Fibroblast of mammary gland (primary cell): Measurements from ENCODE around the gene IFT27.

Experiments used
- DNase-seq: peaks from one replicate; pipeline ENCODE4 v3.0.0-alpha.2; 2010; ENCODE audit warnings: low read depth
- H3K4me3 ChIP-seq: 2 replicates; pipeline ENCODE4 v1.5.1; 2011; ENCODE audit warnings: low read depth, mild to moderate bottlenecking, low read length, moderate library complexity; ENCODE audit not compliant: control insufficient read depth
- CTCF ChIP-seq: conservative IDR thresholded peaks from 2 replicates; pipeline ENCODE4 v1.5.1; 2011; ENCODE audit warnings: low read depth, low read length, inconsistent platforms; ENCODE audit not compliant: control insufficient read depth, insufficient read depth

IFT27 gene

GRCh38 chr22:36809351-36809750, 33.4 kb upstream of the IFT27 start:
- TF ChIP-seq CTCF = no peak
- no peak overlapping the region for H3K4me3 ChIP-seq
- no peak for DNase-seq

DNA sequence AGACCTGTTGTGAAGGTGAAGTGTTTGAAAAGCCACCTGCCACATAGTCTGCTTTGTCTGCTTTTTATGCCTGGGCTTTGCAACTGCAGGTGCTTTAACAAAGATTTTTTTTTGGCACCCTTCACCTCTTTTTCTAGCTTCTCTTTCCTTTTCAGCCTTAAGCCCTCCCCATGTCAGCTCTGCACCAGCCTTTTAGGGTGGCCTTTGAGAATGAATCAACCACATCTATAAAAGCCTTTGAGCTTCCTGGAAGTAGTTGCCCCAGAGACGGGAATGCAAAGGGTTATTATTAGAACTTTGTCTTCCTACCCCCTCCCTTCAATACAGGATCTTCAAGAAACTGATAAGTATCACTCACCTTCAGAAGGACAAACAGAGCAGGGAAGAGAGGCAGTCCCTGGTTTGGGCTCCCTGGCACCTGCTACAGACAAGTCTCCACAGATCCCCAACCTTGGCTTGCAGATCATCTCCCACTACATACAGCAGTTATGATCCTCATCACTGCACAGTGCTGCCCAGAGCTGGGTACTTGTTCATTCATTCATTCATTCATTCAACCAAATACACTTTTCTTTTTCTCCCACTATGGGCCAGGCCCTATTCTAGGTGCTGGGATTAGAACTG, 32.9 kb upstream of the IFT27 start:
- no peak overlapping the region for H3K4me3 ChIP-seq
- DNase-seq = no peak
- no peak for TF ChIP-seq CTCF

- DNase-seq = no peak
- H3K4me3 ChIP-seq = no peak overlapping the region
- TF ChIP-seq CTCF = no peak
Measured at GRCh38 chr22:36807627-36808026, 31.7 kb upstream of the IFT27 start.

DNA sequence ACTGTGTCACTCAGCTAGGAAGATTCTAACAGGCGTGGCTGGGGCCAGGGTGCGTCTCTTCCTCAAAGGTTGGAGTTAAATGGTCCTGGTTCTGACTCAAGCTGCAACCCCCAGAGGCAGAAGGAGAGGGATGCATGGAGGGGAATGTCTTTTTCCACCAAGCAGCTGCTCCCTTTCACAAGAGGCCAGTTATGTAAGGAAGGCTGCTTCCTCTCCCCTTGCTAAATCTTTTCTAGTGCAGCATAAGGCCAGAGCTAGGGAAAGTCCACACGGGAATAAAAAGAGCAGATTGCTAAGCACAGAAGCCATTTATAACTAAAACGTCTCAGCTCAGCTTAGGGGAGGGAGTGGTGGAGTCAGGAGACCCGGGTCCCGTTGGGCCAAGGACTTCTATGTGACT, 30.9 kb upstream of the IFT27 start:
- no peak for TF ChIP-seq CTCF
- DNase-seq = no peak
- H3K4me3 ChIP-seq = no peak overlapping the region

DNA sequence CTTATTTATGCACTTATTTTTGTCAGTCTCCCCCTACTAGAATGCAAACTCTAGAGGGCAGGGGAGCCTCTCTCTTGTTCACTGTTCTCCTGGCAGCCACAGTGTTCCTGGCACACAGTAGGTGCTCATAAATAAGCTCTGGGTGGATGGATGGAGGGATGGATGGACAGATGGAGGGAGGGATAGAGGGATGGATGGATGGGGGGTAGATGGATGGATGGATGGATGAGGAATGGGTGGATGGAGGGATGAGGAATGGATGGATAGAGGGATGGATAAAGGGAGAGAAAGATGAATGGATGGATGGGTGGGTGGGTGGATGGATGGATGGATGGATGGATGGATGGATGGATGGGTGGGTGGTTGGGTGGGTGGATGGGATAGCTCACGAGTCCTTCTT, 27.4 kb upstream of the IFT27 start:
- DNase-seq = no peak
- H3K4me3 ChIP-seq = no peak overlapping the region
- no peak for TF ChIP-seq CTCF

DNA sequence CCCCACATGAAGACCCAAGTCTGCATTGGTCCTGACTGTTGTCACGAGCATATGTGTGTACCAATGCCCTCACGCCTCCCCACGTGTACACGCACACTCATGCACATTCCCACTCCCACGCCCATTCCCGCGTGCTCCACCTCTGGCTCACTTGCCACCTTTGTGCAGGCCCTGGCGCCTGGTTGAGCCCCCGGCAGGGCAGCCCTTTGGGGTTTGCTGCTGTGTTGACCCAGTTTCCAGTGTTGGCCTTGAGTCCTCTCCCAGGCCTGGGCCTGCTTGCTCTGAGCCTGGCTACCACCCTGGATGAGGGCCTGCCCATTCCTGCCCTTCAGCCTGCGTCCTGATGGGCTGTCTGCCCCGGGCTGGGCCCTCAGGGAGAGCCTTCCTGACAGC, 22.8 kb upstream of the IFT27 start:
- H3K4me3 ChIP-seq = no peak overlapping the region
- TF ChIP-seq CTCF = no peak
- DNase-seq = no peak
